Endothelial cell of umbilical vein (primary cell): ENCODE data around the gene ITPRIPL1. TPM values are rescaled to one million over a fixed set of nuclear protein-coding genes. Genes with fewer than 3 reads are reported as not detected.

ENCODE experiments used
- BruUV-seq: library from RNA; stranded (reverse); fragments of 400-500 nt; replicated peaks from 2 replicates; lab custom pipeline; 2021; lab: Mats Ljungman, UMichigan
- CTCF ChIA-PET: fragments of 300-600, 350-600 bp; sonication (Branson Sonifier 250); formaldehyde crosslinking; loops from one replicate; lab custom pipeline; 2021; ENCODE audit warnings: antibody characterized with exemption, inconsistent platforms; lab: Charles Lee
- POLR2A ChIA-PET: fragments of 300-600, 350-600 bp; sonication (Branson Sonifier 250); formaldehyde crosslinking; loops from one replicate; lab custom pipeline; 2021; ENCODE audit warnings: antibody characterized with exemption, inconsistent platforms; lab: Charles Lee
- DNase-seq: peaks from one replicate; pipeline ENCODE4 v3.0.0-alpha.2; 2011; ENCODE audit warnings: low read depth, low spot score
- FAIRE-seq: peaks from 2 replicates; lab custom pipeline; 2011; peaks lifted over from hg19 to GRCh38; lab: Jason Lieb, UNC
- H2AFZ ChIP-seq: 2 replicates; pipeline ENCODE4 v1.6.0; 2012; ENCODE audit warnings: low read depth, low read length, control low read depth, inconsistent platforms
- H3K27ac ChIP-seq: 2 replicates; pipeline ENCODE4 v1.5.1; 2011; ENCODE audit warnings: low read depth, mild to moderate bottlenecking, control low read depth, low read length, moderate library complexity; ENCODE audit not compliant: insufficient read depth
- H3K27me3 ChIP-seq, 2 experiments: 2 replicates each; pipeline versions ENCODE4 v1.6.0 to v1.6.1; 2011; ENCODE audit warnings: low read length in 2 of 2, mixed read lengths in 1 of 2; ENCODE audit not compliant: control insufficient read depth in 2 of 2, insufficient read depth in 2 of 2
- H3K36me3 ChIP-seq, 2 experiments: 2 replicates in 1 of 2; 3 replicates in 1 of 2; pipeline ENCODE4 v1.5.1; 2011; ENCODE audit warnings: low read length in 2 of 2, mild to moderate bottlenecking in 1 of 2, moderate library complexity in 1 of 2; ENCODE audit not compliant: control insufficient read depth in 2 of 2, insufficient read depth in 2 of 2; ENCODE audit errors: extremely low read depth in 1 of 2
- H3K4me1 ChIP-seq: 3 replicates; pipeline ENCODE4 v1.5.1; 2011; ENCODE audit warnings: mild to moderate bottlenecking, low read length; ENCODE audit not compliant: control insufficient read depth, insufficient read depth; ENCODE audit errors: extremely low read depth
- H3K4me2 ChIP-seq: 2 replicates; pipeline ENCODE4 v1.6.1; 2011; ENCODE audit warnings: low read length, control low read depth, mixed read lengths; ENCODE audit not compliant: insufficient read depth
- H3K4me3 ChIP-seq, 3 experiments: fragments of 200-600 bp in 1 of 3; sonication (generic), shearing (Covaris generic) in 1 of 3; replicated peaks in 1 of 3; 2 replicates each; pipeline ENCODE4 v1.5.1; 2011 to 2016; ENCODE audit warnings: control low read depth in 3 of 3, low read length in 3 of 3, mild to moderate bottlenecking in 2 of 3, inconsistent platforms in 1 of 3, low read depth in 1 of 3, moderate library complexity in 1 of 3; ENCODE audit not compliant: insufficient read depth in 1 of 3
- H3K79me2 ChIP-seq: 2 replicates; pipeline ENCODE4 v1.6.0; 2012; ENCODE audit warnings: low read length, inconsistent platforms; ENCODE audit not compliant: control insufficient read depth, insufficient read depth
- H3K9ac ChIP-seq: replicated peaks from 2 replicates; pipeline ENCODE3; 2011; ENCODE audit warnings: low read length, control low read depth; ENCODE audit not compliant: insufficient read depth; ENCODE audit errors: extremely low read depth
- H3K9me1 ChIP-seq: replicated peaks from 3 replicates; pipeline ENCODE4 v1.6.0; 2011; ENCODE audit warnings: mild to moderate bottlenecking, low read length; ENCODE audit not compliant: control insufficient read depth, insufficient read depth; ENCODE audit errors: extremely low read depth
- H3K9me3 ChIP-seq: replicated peaks from 2 replicates; pipeline ENCODE4 v1.5.1; 2012; ENCODE audit warnings: low read length, inconsistent platforms; ENCODE audit not compliant: control insufficient read depth, insufficient read depth
- H4K20me1 ChIP-seq: replicated peaks from 2 replicates; pipeline ENCODE3; 2011; ENCODE audit warnings: mild to moderate bottlenecking, low read length; ENCODE audit not compliant: control insufficient read depth, insufficient read depth; ENCODE audit errors: extremely low read depth
- EZH2 ChIP-seq: IDR thresholded peaks from 2 replicates; pipeline ENCODE4 v1.6.1; 2012; ENCODE audit warnings: borderline replicate concordance, low read depth, mild to moderate bottlenecking, moderate library complexity, low read length, inconsistent platforms; ENCODE audit not compliant: severe bottlenecking
- FOS ChIP-seq: IDR thresholded peaks from 2 replicates; pipeline ENCODE4 v1.6.1; 2011; ENCODE audit warnings: mild to moderate bottlenecking, low read length, moderate library complexity, borderline replicate concordance; ENCODE audit not compliant: insufficient read depth
- GATA2 ChIP-seq: IDR thresholded peaks from 2 replicates; pipeline ENCODE4 v1.7.0; 2011; ENCODE audit warnings: low read depth, mild to moderate bottlenecking, moderate library complexity, mixed read lengths, low read length; ENCODE audit not compliant: insufficient read length, insufficient read depth
- JUN ChIP-seq: IDR thresholded peaks from 2 replicates; pipeline ENCODE4 v1.6.1; 2011; ENCODE audit warnings: borderline replicate concordance, low read depth; ENCODE audit not compliant: insufficient read length, insufficient read depth
- MYC ChIP-seq: IDR thresholded peaks from one replicate; pipeline ENCODE4 v1.6.1; 2011; ENCODE audit warnings: mild to moderate bottlenecking, low read depth, low read length
- POLR2A ChIP-seq: IDR thresholded peaks from 2 replicates; pipeline ENCODE4 v1.6.1; 2012; ENCODE audit warnings: low read depth, mild to moderate bottlenecking, control low read depth, low read length
- POLR2AphosphoS5 ChIP-seq: IDR thresholded peaks from 2 replicates; pipeline ENCODE4 v1.6.1; 2012; ENCODE audit warnings: low read depth, mild to moderate bottlenecking, control low read depth, low read length, moderate library complexity; ENCODE audit not compliant: insufficient read depth
- dilution Hi-C: fragments of 300-500 bp; cut with MboI; formaldehyde crosslinking; loops from one replicate; pipeline ENCODE4 v1.15.0; 2019; ENCODE audit warnings: low sequenced_read_pairs; ENCODE audit not compliant: extremely low pct_ligation_motif_present
- intact Hi-C: fragments of 100-400 bp; cut with micrococcal nuclease; formaldehyde crosslinking; loops from one replicate; pipeline ENCODE4 v1.10.0; 2022
- polyA plus RNA-seq, 4 experiments: library from polyadenylated mRNA; depleted of rRNA in 3 of 4; stranded (reverse) in 3 of 4; unstranded in 1 of 4; fragments of >200 nt; gene quantifications; 2 replicates each; pipeline versions ENCODE4 v1.2.1 to v1.2.3, GENCODE V29; 2011 to 2012; ENCODE audit warnings: missing spikeins in 1 of 4
- total RNA-seq: library from RNA; stranded (reverse); gene quantifications from 2 replicates; pipeline ENCODE4 v1.2.3, GENCODE V29; 2021
- TF ChIP-seq, protein P1 (sequence below): IDR thresholded peaks from 2 replicates; pipeline ENCODE4 v1.6.1; 2011; ENCODE audit not compliant: insufficient read depth, insufficient read length
- TF ChIP-seq, protein P2 (sequence below), 2 donors: IDR thresholded peaks; 1 replicate in 1 of 2; 2 replicates in 1 of 2; pipeline ENCODE4 v1.5.1; 2011; ENCODE audit warnings: low read length in 2 of 2, mild to moderate bottlenecking in 2 of 2, moderate library complexity in 2 of 2, control low read depth in 1 of 2, inconsistent platforms in 1 of 2, low read depth in 1 of 2; ENCODE audit not compliant: insufficient read depth in 1 of 2; ENCODE audit errors: extremely low read depth in 1 of 2

ITPRIPL1 gene
- total and polyA plus RNA-seq, 2 donors (not counting 3 experiments of a cell fraction or from before 2014, with no cell fraction given), result 2.6 to 5.8 TPM

- Histone ChIP-seq H3K9me3 (no peaks in the 10 kb centered on the region), H4K20me1 (no peaks in the 10 kb centered on the region), H3K4me2 (no peak overlapping the region), H3K4me3 (no peak overlapping the region), H3K36me3 (no peaks in the 10 kb centered on the region), H3K9me1 (no peaks in the 10 kb centered on the region), H3K9ac (no peak overlapping the region), H3K27ac (no peak overlapping the region), H2AFZ (no peak overlapping the region), H3K27me3 (no peaks in the 10 kb centered on the region), H3K79me2 (no peaks in the 10 kb centered on the region), H3K4me1 (peaks cover 10% of the 10 kb centered on the region)
- TF ChIP-seq, protein P1, sequence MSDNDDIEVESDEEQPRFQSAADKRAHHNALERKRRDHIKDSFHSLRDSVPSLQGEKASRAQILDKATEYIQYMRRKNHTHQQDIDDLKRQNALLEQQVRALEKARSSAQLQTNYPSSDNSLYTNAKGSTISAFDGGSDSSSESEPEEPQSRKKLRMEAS, result no peak
- TF ChIP-seq POLR2A, result no peak
- no peak for TF ChIP-seq EZH2
- no peak for TF ChIP-seq MYC
- TF ChIP-seq, protein P2, sequence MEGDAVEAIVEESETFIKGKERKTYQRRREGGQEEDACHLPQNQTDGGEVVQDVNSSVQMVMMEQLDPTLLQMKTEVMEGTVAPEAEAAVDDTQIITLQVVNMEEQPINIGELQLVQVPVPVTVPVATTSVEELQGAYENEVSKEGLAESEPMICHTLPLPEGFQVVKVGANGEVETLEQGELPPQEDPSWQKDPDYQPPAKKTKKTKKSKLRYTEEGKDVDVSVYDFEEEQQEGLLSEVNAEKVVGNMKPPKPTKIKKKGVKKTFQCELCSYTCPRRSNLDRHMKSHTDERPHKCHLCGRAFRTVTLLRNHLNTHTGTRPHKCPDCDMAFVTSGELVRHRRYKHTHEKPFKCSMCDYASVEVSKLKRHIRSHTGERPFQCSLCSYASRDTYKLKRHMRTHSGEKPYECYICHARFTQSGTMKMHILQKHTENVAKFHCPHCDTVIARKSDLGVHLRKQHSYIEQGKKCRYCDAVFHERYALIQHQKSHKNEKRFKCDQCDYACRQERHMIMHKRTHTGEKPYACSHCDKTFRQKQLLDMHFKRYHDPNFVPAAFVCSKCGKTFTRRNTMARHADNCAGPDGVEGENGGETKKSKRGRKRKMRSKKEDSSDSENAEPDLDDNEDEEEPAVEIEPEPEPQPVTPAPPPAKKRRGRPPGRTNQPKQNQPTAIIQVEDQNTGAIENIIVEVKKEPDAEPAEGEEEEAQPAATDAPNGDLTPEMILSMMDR (IDR thresholded peaks at IDR 0.05; ENCODE audit: extremely low read depth in 1 of 2, insufficient read depth in 1 of 2, low read depth in 1 of 2, low read length in 2 of 2), result no peak
- TF ChIP-seq FOS, result no peak
- TF ChIP-seq JUN, result no peak
- no peak for TF ChIP-seq POLR2AphosphoS5
- no peak for TF ChIP-seq GATA2
- DNase-seq (peak; percentile 74), FAIRE-seq (peak; percentile 64)
- BruUV-seq, result no TSS peak
- ChIA-PET CTCF (interaction anchor here (1.0 to 1.1 kb wide), 2 partner anchors 9 to 180 kb away, joined by 3 read pairs; no protein-coding TSS in a partner anchor), POLR2A (no interaction called here)
- intact Hi-C loops (no loop called here), dilution Hi-C loops (no loop called here)
These were observed 4.3 kb downstream of the ITPRIPL1 start for GRCh38 chr2:96329456-96329855.
